Measurements from ENCODE around the gene MYLK3. TPM values are rescaled to one million over a fixed set of nuclear protein-coding genes. Genes with fewer than 3 reads are reported as not detected.

The MYLK3 gene
- total RNA-seq, 1 donor, result under 0.01 TPM

- Histone ChIP-seq H3K4me3 (ENCODE audit: insufficient read depth, low read length) (no peak overlapping the region), H3K27me3 (ENCODE audit: insufficient read depth, low read length) (no peaks in the 10 kb centered on the region), H4K20me1 (ENCODE audit: insufficient read depth, low read length) (no peaks in the 10 kb centered on the region), H3K27ac (ENCODE audit: low read depth, low read length) (no peak overlapping the region), H3K4me1 (ENCODE audit: insufficient read depth, low read length) (no peaks in the 10 kb centered on the region), H3K9me3 (ENCODE audit: low read depth, low read length) (no peaks in the 10 kb centered on the region), H3K4me2 (ENCODE audit: insufficient read depth, low read length) (no peak overlapping the region), H2AFZ (ENCODE audit: low read length) (no peak overlapping the region), H3K36me3 (ENCODE audit: insufficient read depth, low read length) (peaks cover 10% of the 10 kb centered on the region), H3K79me2 (ENCODE audit: insufficient read depth, low read length) (no peaks in the 10 kb centered on the region)
- DNase-seq (ENCODE audit: insufficient read length, low spot score, missing footprints), result no peak
- no peak for TF ChIP-seq CTCF (IDR thresholded peaks at IDR 0.05; ENCODE audit: extremely low read depth, low read depth, low read length)
Observed at GRCh38 chr16:46702030-46702429, 46.1 kb downstream of the MYLK3 start.

- H2AFZ ChIP-seq (ENCODE audit: low read length), result no peak overlapping the region
- H3K4me3 ChIP-seq (ENCODE audit: insufficient read depth, low read length), result no peak overlapping the region
- DNase-seq (ENCODE audit: insufficient read length, low spot score, missing footprints), result no peak
- H3K27me3 ChIP-seq (ENCODE audit: insufficient read depth, low read length), result no peaks in the 10 kb centered on the region
- no peak overlapping the region for H3K4me2 ChIP-seq (ENCODE audit: insufficient read depth, low read length)
- no peak for TF ChIP-seq CTCF (IDR thresholded peaks at IDR 0.05; ENCODE audit: extremely low read depth, low read depth, low read length)
- no peaks in the 10 kb centered on the region for H4K20me1 ChIP-seq (ENCODE audit: insufficient read depth, low read length)
- H3K9me3 ChIP-seq (ENCODE audit: low read depth, low read length), result no peaks in the 10 kb centered on the region
- peaks cover 10% of the 10 kb centered on the region for H3K36me3 ChIP-seq (ENCODE audit: insufficient read depth, low read length)
- no peaks in the 10 kb centered on the region for H3K4me1 ChIP-seq (ENCODE audit: insufficient read depth, low read length)
- no peak overlapping the region for H3K27ac ChIP-seq (ENCODE audit: low read depth, low read length)
- H3K79me2 ChIP-seq (ENCODE audit: insufficient read depth, low read length), result no peaks in the 10 kb centered on the region
Observed at GRCh38 chr16:46701615-46702014, 46.5 kb downstream of the MYLK3 start.

- no peak overlapping the region for H2AFZ ChIP-seq (ENCODE audit: low read length)
- no peak overlapping the region for H3K4me3 ChIP-seq (ENCODE audit: insufficient read depth, low read length)
- no peak for TF ChIP-seq CTCF (IDR thresholded peaks at IDR 0.05; ENCODE audit: extremely low read depth, low read depth, low read length)
- H3K27me3 ChIP-seq (ENCODE audit: insufficient read depth, low read length), result no peaks in the 10 kb centered on the region
- H3K4me2 ChIP-seq (ENCODE audit: insufficient read depth, low read length), result no peak overlapping the region
- H3K36me3 ChIP-seq (ENCODE audit: insufficient read depth, low read length), result peaks cover 17% of the 10 kb centered on the region
- no peaks in the 10 kb centered on the region for H3K4me1 ChIP-seq (ENCODE audit: insufficient read depth, low read length)
- no peaks in the 10 kb centered on the region for H4K20me1 ChIP-seq (ENCODE audit: insufficient read depth, low read length)
- no peaks in the 10 kb centered on the region for H3K9me3 ChIP-seq (ENCODE audit: low read depth, low read length)
- no peak overlapping the region for H3K27ac ChIP-seq (ENCODE audit: low read depth, low read length)
- H3K79me2 ChIP-seq (ENCODE audit: insufficient read depth, low read length), result no peaks in the 10 kb centered on the region
- no peak for DNase-seq (ENCODE audit: insufficient read length, low spot score, missing footprints)
Observed at GRCh38 chr16:46700048-46700447, 48.1 kb downstream of the MYLK3 start.

- Histone ChIP-seq H3K79me2 (ENCODE audit: insufficient read depth, low read length) (peaks cover 2% of the 10 kb centered on the region), H3K9me3 (ENCODE audit: low read depth, low read length) (no peaks in the 10 kb centered on the region), H3K4me2 (ENCODE audit: insufficient read depth, low read length) (no peak overlapping the region), H3K27me3 (ENCODE audit: insufficient read depth, low read length) (no peaks in the 10 kb centered on the region), H3K4me3 (ENCODE audit: insufficient read depth, low read length) (no peak overlapping the region), H2AFZ (ENCODE audit: low read length) (no peak overlapping the region), H3K4me1 (ENCODE audit: insufficient read depth, low read length) (no peaks in the 10 kb centered on the region), H4K20me1 (ENCODE audit: insufficient read depth, low read length) (no peaks in the 10 kb centered on the region), H3K27ac (ENCODE audit: low read depth, low read length) (no peak overlapping the region), H3K36me3 (ENCODE audit: insufficient read depth, low read length) (peaks cover 24% of the 10 kb centered on the region)
- DNase-seq (ENCODE audit: insufficient read length, low spot score, missing footprints), result no peak
- no peak for TF ChIP-seq CTCF (IDR thresholded peaks at IDR 0.05; ENCODE audit: extremely low read depth, low read depth, low read length)
Observed at GRCh38 chr16:46696957-46697356, 51.2 kb downstream of the MYLK3 start.
